GM18907 (cell line): ENCODE data around the gene CLECL1.
"Not testable (repeated sequence)": the region's sequence is repeated elsewhere in the genome, so short reads cannot be mapped to it uniquely, and the experiment has no call there.

ENCODE experiments used
- ATAC-seq: cut with Tn5 transposase; IDR thresholded peaks from one replicate; pipeline ENCODE4 v1.9.1; 2021; ENCODE audit warnings: mild to moderate bottlenecking, moderate library complexity; ENCODE audit not compliant: unreplicated experiment

Gene CLECL1

GRCh38 chr12:9752145-9752933 is 19.4 kb upstream of the CLECL1 start:
- ATAC-seq: no peak

- ATAC-seq: no peak
Measured at GRCh38 chr12:9751204-9752144, 18.6 kb upstream of the CLECL1 start.

- ATAC-seq: peak; percentile 53
Measured at GRCh38 chr12:9750276-9751203, 17.6 kb upstream of the CLECL1 start.

GRCh38 chr12:9749640-9750039 is 16.7 kb upstream of the CLECL1 start:
- ATAC-seq: no peak

GRCh38 chr12:9745199-9745598 is 12.3 kb upstream of the CLECL1 start:
- no peak for ATAC-seq

- peak; percentile 35 for ATAC-seq
Measured at GRCh38 chr12:9742661-9743060, 9.8 kb upstream of the CLECL1 start.

- ATAC-seq: peak; percentile 64
Measured at GRCh38 chr12:9741726-9742125, 8.8 kb upstream of the CLECL1 start.

- no peak for ATAC-seq
Measured at GRCh38 chr12:9740106-9740750, 7.3 kb upstream of the CLECL1 start.

GRCh38 chr12:9739404-9740105 is 6.7 kb upstream of the CLECL1 start:
- not testable (repeated sequence) for ATAC-seq

- ATAC-seq: not testable (repeated sequence)
Measured at GRCh38 chr12:9738905-9739304, 6.0 kb upstream of the CLECL1 start.

- peak; percentile 30 for ATAC-seq
Measured at GRCh38 chr12:9736936-9737705, 4.2 kb upstream of the CLECL1 start.

- ATAC-seq: no peak
Measured at GRCh38 chr12:9735601-9736000, 2.7 kb upstream of the CLECL1 start.

GRCh38 chr12:9731797-9732196 is 1.1 kb downstream of the CLECL1 start:
- peak; percentile 35 for ATAC-seq

GRCh38 chr12:9731393-9731792 is 1.5 kb downstream of the CLECL1 start:
- no peak for ATAC-seq

- no peak for ATAC-seq
Measured at GRCh38 chr12:9730591-9730990, 2.3 kb downstream of the CLECL1 start.

GRCh38 chr12:9730011-9730410 is 2.9 kb downstream of the CLECL1 start:
- ATAC-seq: peak; percentile 26

GRCh38 chr12:9729082-9729481 is 3.8 kb downstream of the CLECL1 start:
- ATAC-seq: no peak

GRCh38 chr12:9727813-9728212 is 5.1 kb downstream of the CLECL1 start:
- ATAC-seq: no peak
